Right lung (tissue), 5 donors: Measurements from ENCODE around the gene GPR155. TPM values are rescaled to one million over a fixed set of nuclear protein-coding genes. Genes with fewer than 3 reads are reported as not detected.

ENCODE experiments used
- polyA plus RNA-seq, 5 donors: library from polyadenylated mRNA; unstranded; fragments of 120-200 nt; gene quantifications; one replicate each; pipeline versions ENCODE4 v1.2.1 to v1.2.3, GENCODE V29; 2013; ENCODE audit warnings: inconsistent platforms in 1 of 5, low replicate concordance in 1 of 5; ENCODE audit not compliant: insufficient read length in 5 of 5, insufficient read depth in 1 of 5

The GPR155 gene
- polyA plus RNA-seq, 5 donors, result 3.0 to 4.2 (median 3.6) TPM

Other genes starting within 250 kb of the GPR155 start
- 100 to 1,000 TPM; 111 to 139 (median 123) TPM for gene OLA1, start 238.5 kb downstream of the GPR155 start, polyA plus RNA-seq
- not detected for gene SP9, start 152.1 kb downstream of the GPR155 start, polyA plus RNA-seq
- gene SCRN3, start 91.3 kb downstream of the GPR155 start, polyA plus RNA-seq, result 10 to 100 TPM; 25.5 to 38.2 (median 35.3) TPM
- 10 to 100 TPM; 25.9 to 33.5 (median 31.1) TPM for gene WIPF1, start 110.8 kb upstream of the GPR155 start, polyA plus RNA-seq